SK-N-SH treated with all-trans-retinoic acid at 6 μM for 48 hours (cell line): ENCODE data around the gene STUM.
"Not testable (repeated sequence)": the region's sequence is repeated elsewhere in the genome, so short reads cannot be mapped to it uniquely, and the experiment has no call there.

Experiments
- ATAC-seq: fragments of 200-7000 bp; cut with Tn5 transposase; 3 replicates; pipeline ENCODE4 v1.9.1; 2020; ENCODE audit warnings: mild to moderate bottlenecking, moderate library complexity
- ARNTL ChIP-seq: fragments of 450-650 bp; formaldehyde crosslinking; IDR thresholded peaks from 2 replicates; pipeline ENCODE4 v1.5.0; 2020; ENCODE audit warnings: low read depth, mild to moderate bottlenecking, moderate library complexity, borderline replicate concordance
- BACH2 ChIP-seq: fragments of 250-450 bp; sonication (Bioruptor Pico); IDR thresholded peaks from 2 replicates; pipeline ENCODE4 v1.9.0; 2021; ENCODE audit warnings: mild to moderate bottlenecking, borderline replicate concordance
- CSDC2 ChIP-seq: fragments of 250-450 bp; sonication (Bioruptor Pico); IDR thresholded peaks from 2 replicates; pipeline ENCODE4 v1.5.0; 2020; ENCODE audit warnings: mild to moderate bottlenecking, moderate library complexity
- ESRRG ChIP-seq: fragments of 250-450 bp; sonication (Bioruptor Pico); IDR thresholded peaks from 2 replicates; pipeline ENCODE4 v1.6.1; 2021; ENCODE audit warnings: mild to moderate bottlenecking
- GLIS3 ChIP-seq: fragments of 250-450 bp; sonication (Bioruptor Pico); IDR thresholded peaks from 2 replicates; pipeline ENCODE4 v1.5.0; 2020; ENCODE audit warnings: mild to moderate bottlenecking, moderate library complexity
- ISL1 ChIP-seq: fragments of 250-450 bp; sonication (Bioruptor Pico); IDR thresholded peaks from 2 replicates; pipeline ENCODE4 v2.1.2; 2022; ENCODE audit warnings: mild to moderate bottlenecking, moderate library complexity
- SNAI2 ChIP-seq: fragments of 250-450 bp; sonication (Bioruptor Pico); IDR thresholded peaks from 2 replicates; pipeline ENCODE4 v1.5.0; 2020; ENCODE audit warnings: mild to moderate bottlenecking, moderate library complexity
- TOX ChIP-seq: fragments of 250-450 bp; sonication (Bioruptor Pico); IDR thresholded peaks from 2 replicates; pipeline ENCODE4 v1.8.0; 2021; ENCODE audit warnings: mild to moderate bottlenecking, moderate library complexity, borderline replicate concordance
- ZC3H10 ChIP-seq: fragments of 250-450 bp; sonication (Bioruptor Pico); IDR thresholded peaks from 2 replicates; pipeline ENCODE4 v1.5.1; 2021; ENCODE audit warnings: mild to moderate bottlenecking, moderate library complexity
- ZFP3 ChIP-seq: fragments of 250-450 bp; sonication (Bioruptor Pico); IDR thresholded peaks from 2 replicates; pipeline ENCODE4 v1.5.0; 2020; ENCODE audit warnings: mild to moderate bottlenecking, moderate library complexity
- ZFP30 ChIP-seq: fragments of 450-650 bp; formaldehyde crosslinking; IDR thresholded peaks from 2 replicates; pipeline ENCODE4 v1.5.0; 2022; ENCODE audit warnings: mild to moderate bottlenecking, moderate library complexity
- ZNF565 ChIP-seq: fragments of 450-650 bp; formaldehyde crosslinking; conservative IDR thresholded peaks from 2 replicates; pipeline ENCODE4 v1.5.0; 2020; ENCODE audit warnings: low read depth, mild to moderate bottlenecking, moderate library complexity
- ZNF70 ChIP-seq: fragments of 450-650 bp; formaldehyde crosslinking; IDR thresholded peaks from 2 replicates; pipeline ENCODE4 v1.5.0; 2020; ENCODE audit warnings: mild to moderate bottlenecking, moderate library complexity
- ZNF8 ChIP-seq: fragments of 450-650 bp; formaldehyde crosslinking; IDR thresholded peaks from 2 replicates; pipeline ENCODE4 v1.5.0; 2020; ENCODE audit warnings: mild to moderate bottlenecking, moderate library complexity
- TF ChIP-seq, protein P1 (sequence below): fragments of 250-450 bp; sonication (Bioruptor Pico); IDR thresholded peaks from 2 replicates; pipeline ENCODE4 v1.5.0; 2020; ENCODE audit warnings: mild to moderate bottlenecking, moderate library complexity
- TF ChIP-seq, protein P2 (sequence below): fragments of 250-450 bp; sonication (Bioruptor Pico); IDR thresholded peaks from 2 replicates; pipeline ENCODE4 v1.8.0; 2020; ENCODE audit warnings: mild to moderate bottlenecking, moderate library complexity, borderline replicate concordance
- TF ChIP-seq, protein P3 (sequence below): fragments of 250-450 bp; sonication (Bioruptor Pico); IDR thresholded peaks from 2 replicates; pipeline ENCODE4 v1.8.0; 2021; ENCODE audit warnings: low read depth, mild to moderate bottlenecking, moderate library complexity, borderline replicate concordance
- TF ChIP-seq, protein P4 (sequence below): fragments of 250-450 bp; sonication (Bioruptor Pico); IDR thresholded peaks from 2 replicates; pipeline ENCODE4 v1.5.1; 2020; ENCODE audit warnings: low read depth, mild to moderate bottlenecking, moderate library complexity

The STUM gene, protein sequence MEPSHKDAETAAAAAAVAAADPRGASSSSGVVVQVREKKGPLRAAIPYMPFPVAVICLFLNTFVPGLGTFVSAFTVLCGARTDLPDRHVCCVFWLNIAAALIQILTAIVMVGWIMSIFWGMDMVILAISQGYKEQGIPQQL

DNA sequence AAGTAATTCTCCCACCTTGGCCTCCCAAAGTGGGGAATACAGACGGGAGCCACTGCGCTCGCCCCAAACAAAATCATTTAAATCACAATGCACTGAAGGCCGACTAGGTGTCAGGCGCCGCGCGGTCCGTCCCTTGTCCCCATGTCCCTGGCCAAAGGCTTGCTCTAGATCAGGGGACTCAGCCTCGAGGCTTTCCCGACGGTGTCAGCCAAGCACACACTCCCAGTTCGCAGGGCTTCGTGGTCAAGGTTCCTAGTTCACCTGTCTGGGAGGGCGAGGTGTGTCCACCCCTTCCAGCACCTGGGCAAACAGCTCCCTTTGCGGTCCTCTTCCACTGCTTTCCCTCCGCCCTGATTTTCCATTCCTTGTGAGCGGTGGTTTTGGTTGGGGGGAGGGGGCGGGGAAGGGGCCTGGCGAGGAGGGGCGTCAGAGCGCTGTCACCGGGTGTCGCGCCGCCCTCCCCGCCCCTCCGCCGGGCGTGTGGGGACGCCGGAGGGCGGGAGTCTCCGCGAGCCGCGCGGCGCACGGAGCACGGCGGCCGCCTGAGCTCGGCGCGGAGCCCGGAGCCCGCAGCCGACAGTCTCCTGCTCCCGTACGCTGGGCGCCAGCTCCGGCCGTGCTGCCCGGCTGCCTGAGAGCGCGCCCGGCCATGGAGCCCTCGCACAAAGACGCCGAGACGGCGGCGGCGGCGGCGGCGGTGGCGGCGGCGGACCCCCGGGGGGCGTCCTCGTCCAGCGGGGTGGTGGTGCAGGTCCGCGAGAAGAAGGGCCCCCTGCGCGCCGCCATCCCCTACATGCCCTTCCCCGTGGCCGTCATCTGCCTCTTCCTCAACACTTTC is at the start of gene STUM:
STUM (plus strand) TSS at position 509 of the 838 bp plus-strand sequence; CDS start at position 650, 141 bp downstream.
- no peak for TF ChIP-seq ZFP30 (CRISPR knock-in tag)
- TF ChIP-seq, protein P1, sequence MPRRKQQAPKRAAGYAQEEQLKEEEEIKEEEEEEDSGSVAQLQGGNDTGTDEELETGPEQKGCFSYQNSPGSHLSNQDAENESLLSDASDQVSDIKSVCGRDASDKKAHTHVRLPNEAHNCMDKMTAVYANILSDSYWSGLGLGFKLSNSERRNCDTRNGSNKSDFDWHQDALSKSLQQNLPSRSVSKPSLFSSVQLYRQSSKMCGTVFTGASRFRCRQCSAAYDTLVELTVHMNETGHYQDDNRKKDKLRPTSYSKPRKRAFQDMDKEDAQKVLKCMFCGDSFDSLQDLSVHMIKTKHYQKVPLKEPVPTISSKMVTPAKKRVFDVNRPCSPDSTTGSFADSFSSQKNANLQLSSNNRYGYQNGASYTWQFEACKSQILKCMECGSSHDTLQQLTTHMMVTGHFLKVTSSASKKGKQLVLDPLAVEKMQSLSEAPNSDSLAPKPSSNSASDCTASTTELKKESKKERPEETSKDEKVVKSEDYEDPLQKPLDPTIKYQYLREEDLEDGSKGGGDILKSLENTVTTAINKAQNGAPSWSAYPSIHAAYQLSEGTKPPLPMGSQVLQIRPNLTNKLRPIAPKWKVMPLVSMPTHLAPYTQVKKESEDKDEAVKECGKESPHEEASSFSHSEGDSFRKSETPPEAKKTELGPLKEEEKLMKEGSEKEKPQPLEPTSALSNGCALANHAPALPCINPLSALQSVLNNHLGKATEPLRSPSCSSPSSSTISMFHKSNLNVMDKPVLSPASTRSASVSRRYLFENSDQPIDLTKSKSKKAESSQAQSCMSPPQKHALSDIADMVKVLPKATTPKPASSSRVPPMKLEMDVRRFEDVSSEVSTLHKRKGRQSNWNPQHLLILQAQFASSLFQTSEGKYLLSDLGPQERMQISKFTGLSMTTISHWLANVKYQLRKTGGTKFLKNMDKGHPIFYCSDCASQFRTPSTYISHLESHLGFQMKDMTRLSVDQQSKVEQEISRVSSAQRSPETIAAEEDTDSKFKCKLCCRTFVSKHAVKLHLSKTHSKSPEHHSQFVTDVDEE (CRISPR knock-in tag): no peak
- TF ChIP-seq ZFP3 (CRISPR knock-in tag): no peak
- no peak for TF ChIP-seq GLIS3 (CRISPR knock-in tag)
- no peak for TF ChIP-seq ARNTL
- TF ChIP-seq ISL1 (CRISPR knock-in tag): no peak
- TF ChIP-seq ZC3H10: no peak
- no peak for TF ChIP-seq SNAI2 (CRISPR knock-in tag)
- TF ChIP-seq ZNF70: no peak
- TF ChIP-seq, protein P2, sequence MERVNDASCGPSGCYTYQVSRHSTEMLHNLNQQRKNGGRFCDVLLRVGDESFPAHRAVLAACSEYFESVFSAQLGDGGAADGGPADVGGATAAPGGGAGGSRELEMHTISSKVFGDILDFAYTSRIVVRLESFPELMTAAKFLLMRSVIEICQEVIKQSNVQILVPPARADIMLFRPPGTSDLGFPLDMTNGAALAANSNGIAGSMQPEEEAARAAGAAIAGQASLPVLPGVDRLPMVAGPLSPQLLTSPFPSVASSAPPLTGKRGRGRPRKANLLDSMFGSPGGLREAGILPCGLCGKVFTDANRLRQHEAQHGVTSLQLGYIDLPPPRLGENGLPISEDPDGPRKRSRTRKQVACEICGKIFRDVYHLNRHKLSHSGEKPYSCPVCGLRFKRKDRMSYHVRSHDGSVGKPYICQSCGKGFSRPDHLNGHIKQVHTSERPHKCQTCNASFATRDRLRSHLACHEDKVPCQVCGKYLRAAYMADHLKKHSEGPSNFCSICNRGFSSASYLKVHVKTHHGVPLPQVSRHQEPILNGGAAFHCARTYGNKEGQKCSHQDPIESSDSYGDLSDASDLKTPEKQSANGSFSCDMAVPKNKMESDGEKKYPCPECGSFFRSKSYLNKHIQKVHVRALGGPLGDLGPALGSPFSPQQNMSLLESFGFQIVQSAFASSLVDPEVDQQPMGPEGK (CRISPR knock-in tag): no peak
- no peak for TF ChIP-seq ZNF565 (CRISPR knock-in tag)
- TF ChIP-seq CSDC2: no peak
- TF ChIP-seq, all 23 proteins: peak for 0
- ATAC-seq: peak; percentile 80

DNA sequence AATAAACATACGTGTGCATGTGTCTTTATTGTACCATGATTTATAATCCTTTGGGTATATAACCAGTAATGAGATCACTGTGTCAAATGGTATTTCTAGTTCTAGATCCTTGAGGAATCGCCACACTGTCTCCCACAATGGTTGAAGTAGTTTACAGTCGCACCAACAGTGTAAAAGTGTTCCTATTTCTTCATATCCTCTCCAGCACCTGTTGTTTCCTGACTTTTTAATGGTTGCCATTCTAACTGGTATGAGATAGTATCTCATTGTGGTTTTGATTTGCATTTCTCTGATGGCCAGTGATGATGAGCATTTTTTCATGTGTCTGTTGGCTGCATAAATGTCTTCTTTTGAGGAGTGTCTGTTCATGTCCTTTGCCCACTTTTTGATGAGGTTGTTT is 48.9 kb upstream of the STUM start:
- not testable (repeated sequence) for ATAC-seq

DNA sequence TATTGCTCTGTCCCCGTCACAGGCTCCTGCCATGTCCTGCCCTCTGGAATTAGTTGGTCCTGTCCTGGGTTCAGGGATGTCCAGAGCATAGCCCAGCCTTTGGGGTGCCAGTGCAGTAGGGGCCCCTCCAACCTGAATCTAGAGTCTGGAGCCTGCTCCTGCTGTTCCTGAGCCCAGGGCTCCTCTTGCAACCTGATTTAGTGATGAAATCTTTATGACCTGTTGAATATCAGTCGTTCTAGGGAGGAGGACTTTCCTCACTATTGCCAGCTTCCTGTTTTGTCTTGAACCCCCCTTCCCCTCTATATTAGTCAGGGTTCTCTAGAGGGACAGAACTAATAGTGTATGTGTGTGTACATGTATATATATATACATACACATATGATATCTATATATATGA is 42.5 kb upstream of the STUM start:
- no peak for ATAC-seq
- TF ChIP-seq SNAI2 (CRISPR knock-in tag): no peak
- TF ChIP-seq, protein P3, sequence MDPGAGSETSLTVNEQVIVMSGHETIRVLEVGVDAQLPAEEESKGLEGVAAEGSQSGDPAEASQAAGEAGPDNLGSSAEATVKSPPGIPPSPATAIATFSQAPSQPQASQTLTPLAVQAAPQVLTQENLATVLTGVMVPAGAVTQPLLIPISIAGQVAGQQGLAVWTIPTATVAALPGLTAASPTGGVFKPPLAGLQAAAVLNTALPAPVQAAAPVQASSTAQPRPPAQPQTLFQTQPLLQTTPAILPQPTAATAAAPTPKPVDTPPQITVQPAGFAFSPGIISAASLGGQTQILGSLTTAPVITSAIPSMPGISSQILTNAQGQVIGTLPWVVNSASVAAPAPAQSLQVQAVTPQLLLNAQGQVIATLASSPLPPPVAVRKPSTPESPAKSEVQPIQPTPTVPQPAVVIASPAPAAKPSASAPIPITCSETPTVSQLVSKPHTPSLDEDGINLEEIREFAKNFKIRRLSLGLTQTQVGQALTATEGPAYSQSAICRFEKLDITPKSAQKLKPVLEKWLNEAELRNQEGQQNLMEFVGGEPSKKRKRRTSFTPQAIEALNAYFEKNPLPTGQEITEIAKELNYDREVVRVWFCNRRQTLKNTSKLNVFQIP (CRISPR knock-in tag): no peak
- TF ChIP-seq CSDC2: no peak
- TF ChIP-seq BACH2 (CRISPR knock-in tag): no peak
- TF ChIP-seq, protein P2 (CRISPR knock-in tag): no peak

DNA sequence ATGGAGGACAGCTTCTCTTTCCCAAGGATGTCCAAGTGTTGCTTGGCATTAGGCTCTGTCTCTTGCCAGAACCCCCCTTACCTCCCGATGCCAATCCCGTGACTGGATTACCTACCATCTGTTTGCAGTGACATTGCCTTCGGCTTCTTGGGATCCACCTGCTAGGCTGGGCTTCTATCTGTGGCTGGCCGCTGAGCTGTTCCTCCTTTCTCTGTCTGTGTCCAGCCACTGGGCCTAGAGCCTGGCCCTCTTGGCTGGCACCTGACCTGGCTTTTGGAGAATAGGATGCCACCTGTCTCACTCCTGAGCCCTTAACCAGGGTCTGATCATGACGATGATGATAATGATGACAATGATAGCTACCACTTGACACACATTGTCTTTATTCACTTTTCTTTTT is 41.6 kb upstream of the STUM start:
- ATAC-seq: no peak
- TF ChIP-seq ZFP3 (CRISPR knock-in tag): no peak
- no peak for TF ChIP-seq TOX (CRISPR knock-in tag)
- no peak for TF ChIP-seq BACH2 (CRISPR knock-in tag)
- TF ChIP-seq ZFP30 (CRISPR knock-in tag): no peak
- no peak for TF ChIP-seq GLIS3 (CRISPR knock-in tag)
- TF ChIP-seq ZNF8 (CRISPR knock-in tag): no peak
- TF ChIP-seq, protein P1 (CRISPR knock-in tag): no peak
- TF ChIP-seq ESRRG: no peak
- TF ChIP-seq ARNTL: no peak
- no peak for TF ChIP-seq ISL1 (CRISPR knock-in tag)
- TF ChIP-seq, protein P4, sequence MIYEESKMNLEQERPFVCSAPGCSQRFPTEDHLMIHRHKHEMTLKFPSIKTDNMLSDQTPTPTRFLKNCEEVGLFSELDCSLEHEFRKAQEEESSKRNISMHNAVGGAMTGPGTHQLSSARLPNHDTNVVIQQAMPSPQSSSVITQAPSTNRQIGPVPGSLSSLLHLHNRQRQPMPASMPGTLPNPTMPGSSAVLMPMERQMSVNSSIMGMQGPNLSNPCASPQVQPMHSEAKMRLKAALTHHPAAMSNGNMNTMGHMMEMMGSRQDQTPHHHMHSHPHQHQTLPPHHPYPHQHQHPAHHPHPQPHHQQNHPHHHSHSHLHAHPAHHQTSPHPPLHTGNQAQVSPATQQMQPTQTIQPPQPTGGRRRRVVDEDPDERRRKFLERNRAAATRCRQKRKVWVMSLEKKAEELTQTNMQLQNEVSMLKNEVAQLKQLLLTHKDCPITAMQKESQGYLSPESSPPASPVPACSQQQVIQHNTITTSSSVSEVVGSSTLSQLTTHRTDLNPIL (CRISPR knock-in tag): no peak
- no peak for TF ChIP-seq SNAI2 (CRISPR knock-in tag)
- TF ChIP-seq, protein P3 (CRISPR knock-in tag): no peak
